NB4 (cell line): ENCODE results near the gene NUP62.

Experiments
- DNase-seq: peaks from one replicate; pipeline ENCODE4 v3.0.0; 2010; ENCODE audit warnings: low read depth
- H3K4me3 ChIP-seq: one replicate; pipeline ENCODE4 v1.5.1; 2011; ENCODE audit warnings: mild to moderate bottlenecking, low read depth, low read length, moderate library complexity
- CTCF ChIP-seq: IDR thresholded peaks from one replicate; pipeline ENCODE4 v1.5.1; 2012; ENCODE audit warnings: low read depth, low read length
- MAX ChIP-seq: IDR thresholded peaks from 2 replicates; pipeline ENCODE4 v1.6.1; 2011; ENCODE audit warnings: low read depth, low read length
- MYC ChIP-seq: IDR thresholded peaks from 2 replicates; pipeline ENCODE4 v1.6.1; 2011; ENCODE audit warnings: low read depth, low read length
- POLR2A ChIP-seq: IDR thresholded peaks from 2 replicates; pipeline ENCODE4 v1.6.1; 2011; ENCODE audit warnings: mild to moderate bottlenecking; ENCODE audit not compliant: insufficient read length; ENCODE audit errors: extremely low read depth

NUP62 gene

DNA sequence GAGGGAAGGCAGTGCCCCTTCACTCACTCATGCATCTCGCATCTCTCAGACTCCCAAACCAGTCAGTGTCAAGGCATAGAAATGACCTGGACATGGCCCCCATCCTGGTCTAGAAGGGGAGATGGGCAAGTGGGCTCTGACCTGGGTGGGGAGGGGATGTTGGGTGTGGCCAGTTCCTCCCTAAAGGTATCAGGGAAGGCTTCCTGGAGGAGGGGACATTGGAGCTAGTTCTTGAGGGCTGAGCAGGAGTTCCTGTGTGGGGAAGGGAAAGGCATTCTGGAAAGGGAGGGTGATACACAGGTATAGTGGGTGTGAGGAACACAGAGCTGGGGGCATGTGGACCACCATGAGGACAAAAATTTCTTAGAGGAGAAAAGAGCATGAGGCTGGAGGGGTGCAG, 36.6 kb downstream of the NUP62 start:
- H3K4me3 ChIP-seq, result no peak overlapping the region
- TF ChIP-seq MAX (no peak), POLR2A (no peak), MYC (no peak), CTCF (no peak)

DNA sequence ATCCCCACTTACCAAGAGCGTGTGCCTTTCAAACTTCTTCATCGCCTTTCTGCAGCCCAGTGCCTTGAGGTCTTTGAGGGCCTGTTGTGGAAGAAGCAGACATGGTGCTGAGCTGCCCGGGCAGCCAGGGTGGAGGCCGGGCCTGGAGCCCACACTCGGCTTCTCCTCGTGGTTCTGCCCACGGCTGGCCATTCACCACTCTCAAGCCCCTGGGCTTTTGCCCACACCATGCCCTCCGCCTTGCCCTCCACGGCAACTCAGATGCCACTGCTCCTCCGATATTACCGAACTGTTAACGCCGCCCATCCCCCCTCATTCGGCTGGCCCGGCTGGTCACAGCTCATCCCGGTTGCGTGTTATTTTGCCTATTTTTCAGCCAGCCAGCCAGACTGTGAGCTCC, 37.9 kb downstream of the NUP62 start:
- TF ChIP-seq MYC (no peak), CTCF (no peak), POLR2A (no peak), MAX (no peak)
- H3K4me3 ChIP-seq, result no peak overlapping the region
- no peak for DNase-seq

More for the DNA sequence above, 36.6 kb downstream of the NUP62 start:
- DNase-seq, result no peak

DNA sequence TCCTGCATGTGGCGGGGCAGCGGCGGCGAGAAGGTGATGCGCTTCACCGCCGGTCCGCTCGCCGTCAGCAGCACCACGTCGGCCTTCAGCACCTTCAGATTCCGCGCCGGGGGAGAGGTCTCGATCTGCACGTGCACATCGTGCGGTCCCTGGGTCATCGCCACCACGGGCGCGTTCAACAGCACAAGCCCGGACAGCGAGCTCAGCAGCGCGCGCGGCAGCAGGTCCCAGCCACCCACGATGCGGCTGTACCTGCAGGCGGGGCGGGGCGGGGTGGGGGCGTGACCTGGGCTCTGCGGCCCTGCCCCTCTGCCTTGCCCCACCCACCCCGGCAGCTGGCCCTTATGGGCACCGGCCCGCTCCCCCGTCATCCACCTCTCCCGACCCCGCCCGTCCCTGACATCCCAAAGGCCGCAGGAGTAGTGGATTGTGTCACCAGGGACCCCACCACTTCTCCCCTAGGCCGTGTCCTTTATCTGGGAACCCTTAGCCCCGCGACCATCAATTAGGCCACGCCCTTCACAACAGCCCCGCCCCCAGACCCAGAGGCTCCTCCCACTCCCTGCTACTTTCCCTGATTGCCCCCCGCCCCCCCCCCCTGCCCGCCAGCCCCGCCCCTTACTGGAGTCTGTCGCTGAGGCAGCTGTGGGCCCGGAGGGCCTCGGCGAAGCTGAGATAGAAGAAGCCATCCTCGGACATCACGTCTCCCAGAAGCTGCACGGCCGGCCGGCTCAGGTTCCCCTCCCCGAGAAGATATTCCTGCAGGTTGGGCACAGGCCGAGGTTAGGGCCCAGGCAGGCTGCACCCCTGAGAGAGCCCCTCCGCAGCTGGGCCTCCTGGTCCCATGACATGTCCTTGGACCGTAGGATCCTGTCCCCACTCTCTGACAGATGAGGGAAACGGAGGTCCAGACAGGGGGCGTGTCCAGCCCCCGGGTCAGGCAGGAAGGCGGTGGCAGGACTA, 38.7 kb downstream of the NUP62 start:
- no peak overlapping the region for H3K4me3 ChIP-seq
- DNase-seq, result no peak
- TF ChIP-seq POLR2A, result no peak
- TF ChIP-seq CTCF, result no peak
- TF ChIP-seq MAX, result no peak
- no peak for TF ChIP-seq MYC

- H3K4me3 ChIP-seq, result no peak overlapping the region
- TF ChIP-seq POLR2A (no peak), MAX (no peak), CTCF (no peak), MYC (no peak)
- no peak for DNase-seq
These were observed 39.5 kb downstream of the NUP62 start for GRCh38 chr19:49889687-49890348.

DNA sequence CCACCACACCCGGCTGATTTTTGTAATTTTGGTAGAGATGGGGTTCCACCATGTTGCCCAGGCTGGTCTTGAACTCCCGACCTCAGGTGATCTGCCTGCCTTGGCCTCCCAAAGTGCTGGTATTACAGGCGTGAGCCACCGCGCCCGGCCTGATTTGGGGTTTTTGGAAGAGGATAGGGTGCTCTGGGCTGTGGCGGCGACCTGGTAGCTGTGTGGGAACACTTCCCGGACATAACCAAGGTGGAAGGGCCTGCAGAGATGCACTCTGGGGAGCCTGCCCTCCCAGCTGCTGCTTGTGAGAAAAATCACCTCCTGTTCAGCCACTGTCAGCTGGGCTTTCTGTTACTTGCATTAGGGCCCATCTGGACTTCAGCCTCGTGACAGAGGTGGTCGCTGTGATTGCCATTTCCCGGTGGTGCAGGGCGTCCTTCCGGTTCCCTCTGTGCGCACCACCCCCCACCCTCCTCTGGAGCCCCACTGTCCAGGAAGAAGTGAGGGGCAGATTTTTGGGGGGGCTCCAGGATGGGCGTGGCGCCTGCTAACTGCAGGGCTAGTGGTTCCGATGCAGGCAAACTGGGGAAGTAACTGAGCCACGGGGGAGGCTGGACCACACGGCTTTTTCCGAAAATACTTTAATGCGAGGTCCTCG, 40.1 kb downstream of the NUP62 start:
- DNase-seq, result no peak
- TF ChIP-seq MAX (no peak), CTCF (no peak), POLR2A (no peak), MYC (no peak)
- H3K4me3 ChIP-seq, result no peak overlapping the region
